HepG2 (cell line): ENCODE data around the gene SLC25A19. TPM values are rescaled to one million over a fixed set of nuclear protein-coding genes. Genes with fewer than 3 reads are reported as not detected.
A peak's percentile ranks its signal among the peaks of the same experiment; 100 is the strongest.

ENCODE experiments used
- AKAP8 ChIP-seq: sonication (generic); formaldehyde crosslinking; IDR thresholded peaks from 2 replicates; pipeline ENCODE4 v1.5.1; 2020; ENCODE audit warnings: mild to moderate bottlenecking, missing genetic modification reagents
- CCAR2 ChIP-seq: fragments of 200-400 bp; formaldehyde crosslinking; optimal IDR thresholded peaks from 2 replicates; pipeline ENCODE3; 2018; ENCODE audit warnings: low read depth, mild to moderate bottlenecking, low read length, moderate library complexity
- HDAC2 ChIP-seq: sonication (generic); formaldehyde crosslinking; IDR thresholded peaks from 2 replicates; pipeline ENCODE4 v1.4.0; 2020; ENCODE audit warnings: missing genetic modification reagents
- HIVEP1 ChIP-seq: sonication (generic); formaldehyde crosslinking; IDR thresholded peaks from 2 replicates; pipeline ENCODE4 v1.4.0; 2020; ENCODE audit warnings: mild to moderate bottlenecking, missing genetic modification reagents
- HNRNPLL ChIP-seq: fragments of 200-400 bp; formaldehyde crosslinking; IDR thresholded peaks from 2 replicates; pipeline ENCODE4 v1.6.1; 2017; ENCODE audit warnings: mild to moderate bottlenecking, low read depth, low read length; ENCODE audit not compliant: poor library complexity, severe bottlenecking
- HOXA9 ChIP-seq: sonication (generic); formaldehyde crosslinking; IDR thresholded peaks from 2 replicates; pipeline ENCODE4 v1.8.1; 2022; ENCODE audit warnings: missing genetic modification reagents, mild to moderate bottlenecking, moderate library complexity, borderline replicate concordance
- KDM5B ChIP-seq: sonication (generic); formaldehyde crosslinking; IDR thresholded peaks from 2 replicates; pipeline ENCODE4 v1.4.0; 2020; ENCODE audit warnings: missing genetic modification reagents, mild to moderate bottlenecking, borderline replicate concordance
- KLF6 ChIP-seq: IDR thresholded peaks from 2 replicates; pipeline ENCODE4 v1.8.0; 2016; ENCODE audit warnings: missing biosample characterization, missing genetic modification reagents
- NBN ChIP-seq: fragments of 450-650 bp; conservative IDR thresholded peaks from 2 replicates; pipeline ENCODE4 v1.6.1; 2017
- NFATC3 ChIP-seq: sonication (generic); formaldehyde crosslinking; IDR thresholded peaks from 2 replicates; pipeline ENCODE4 v1.5.1; 2020; ENCODE audit warnings: mild to moderate bottlenecking, missing genetic modification reagents
- NFYC ChIP-seq: IDR thresholded peaks from 2 replicates; pipeline ENCODE4 v1.6.1; 2016; ENCODE audit warnings: missing genetic modification reagents, missing compliant biosample characterization
- PCBP1 ChIP-seq: fragments of 200-400 bp; formaldehyde crosslinking; IDR thresholded peaks from 2 replicates; pipeline ENCODE4 v1.6.1; 2017; ENCODE audit warnings: mild to moderate bottlenecking, low read depth, low read length, borderline replicate concordance
- PHF5A ChIP-seq: IDR thresholded peaks from one replicate; pipeline ENCODE4 v1.6.1; 2018; ENCODE audit warnings: low read depth, missing genetic modification reagents; ENCODE audit not compliant: unreplicated experiment
- TSC22D2 ChIP-seq: sonication (generic); formaldehyde crosslinking; IDR thresholded peaks from 2 replicates; pipeline ENCODE4 v1.5.1; 2020; ENCODE audit warnings: missing genetic modification reagents, mild to moderate bottlenecking, borderline replicate concordance
- ZFY ChIP-seq: sonication (generic); formaldehyde crosslinking; IDR thresholded peaks from 2 replicates; pipeline ENCODE4 v1.4.0; 2020; ENCODE audit warnings: missing genetic modification reagents
- ZNF263 ChIP-seq: sonication (generic); formaldehyde crosslinking; IDR thresholded peaks from 2 replicates; pipeline ENCODE4 v1.4.0; 2020; ENCODE audit warnings: missing genetic modification reagents
- ZNF550 ChIP-seq: sonication (generic); formaldehyde crosslinking; IDR thresholded peaks from 2 replicates; pipeline ENCODE4 v1.4.0; 2020; ENCODE audit warnings: mild to moderate bottlenecking, missing genetic modification reagents, borderline replicate concordance
- ZNF816 ChIP-seq: sonication (generic); formaldehyde crosslinking; IDR thresholded peaks from 2 replicates; pipeline ENCODE4 v1.8.0; 2022; ENCODE audit warnings: missing genetic modification reagents, mild to moderate bottlenecking, borderline replicate concordance
- ZNF841 ChIP-seq: sonication (generic); formaldehyde crosslinking; IDR thresholded peaks from 2 replicates; pipeline ENCODE4 v1.8.1; 2023; ENCODE audit warnings: missing genetic modification reagents, borderline replicate concordance
- polyA plus RNA-seq, 8 experiments: library from polyadenylated mRNA; depleted of rRNA in 3 of 8; stranded (reverse) in 7 of 8; unstranded in 1 of 8; fragments of >200 nt; fragmentation: Illumina TruSeq in 4 of 8; extraction: Trizol in 4 of 8; gene quantifications; 2 replicates each; pipeline versions ENCODE4 v1.2.1 to v1.2.3, GENCODE V29; 2011 to 2016; ENCODE audit warnings: low read depth in 4 of 8, missing spikeins in 1 of 8, mixed read lengths in 1 of 8; ENCODE audit not compliant: insufficient read depth in 1 of 8
- total RNA-seq, 5 experiments: library from RNA; depleted of rRNA; stranded (reverse); fragments of >200 nt; fragmentation: Illumina TruSeq; extraction: Trizol; gene quantifications; 2 replicates each; pipeline ENCODE4 v1.2.3, GENCODE V29; 2016; ENCODE audit warnings: low read depth in 1 of 5
- TF ChIP-seq, protein P1 (sequence below): sonication (generic); formaldehyde crosslinking; IDR thresholded peaks from 2 replicates; pipeline ENCODE4 v1.5.0; 2020; ENCODE audit warnings: missing genetic modification reagents
- TF ChIP-seq, protein P2 (sequence below): sonication (generic); formaldehyde crosslinking; IDR thresholded peaks from 2 replicates; pipeline ENCODE4 v1.8.1; 2023; ENCODE audit warnings: mild to moderate bottlenecking, moderate library complexity, missing genetic modification reagents
- TF ChIP-seq, protein P3 (sequence below): sonication (generic); formaldehyde crosslinking; IDR thresholded peaks from 2 replicates; pipeline ENCODE4 v1.5.0; 2020; ENCODE audit warnings: mild to moderate bottlenecking, missing genetic modification reagents, moderate library complexity
- TF ChIP-seq, protein P4 (sequence below): sonication (generic); formaldehyde crosslinking; IDR thresholded peaks from 2 replicates; pipeline ENCODE4 v1.5.0; 2020; ENCODE audit warnings: missing genetic modification reagents
- TF ChIP-seq, protein P5 (sequence below): IDR thresholded peaks from 2 replicates; pipeline ENCODE4 v1.6.1; 2016; ENCODE audit warnings: low read depth, borderline replicate concordance

The SLC25A19 gene
- total and polyA plus RNA-seq, 2 of the 13 experiments (the other 11 are each of a cell fraction or from before 2014, with no cell fraction given) = 24.4 to 41.4 TPM

DNA sequence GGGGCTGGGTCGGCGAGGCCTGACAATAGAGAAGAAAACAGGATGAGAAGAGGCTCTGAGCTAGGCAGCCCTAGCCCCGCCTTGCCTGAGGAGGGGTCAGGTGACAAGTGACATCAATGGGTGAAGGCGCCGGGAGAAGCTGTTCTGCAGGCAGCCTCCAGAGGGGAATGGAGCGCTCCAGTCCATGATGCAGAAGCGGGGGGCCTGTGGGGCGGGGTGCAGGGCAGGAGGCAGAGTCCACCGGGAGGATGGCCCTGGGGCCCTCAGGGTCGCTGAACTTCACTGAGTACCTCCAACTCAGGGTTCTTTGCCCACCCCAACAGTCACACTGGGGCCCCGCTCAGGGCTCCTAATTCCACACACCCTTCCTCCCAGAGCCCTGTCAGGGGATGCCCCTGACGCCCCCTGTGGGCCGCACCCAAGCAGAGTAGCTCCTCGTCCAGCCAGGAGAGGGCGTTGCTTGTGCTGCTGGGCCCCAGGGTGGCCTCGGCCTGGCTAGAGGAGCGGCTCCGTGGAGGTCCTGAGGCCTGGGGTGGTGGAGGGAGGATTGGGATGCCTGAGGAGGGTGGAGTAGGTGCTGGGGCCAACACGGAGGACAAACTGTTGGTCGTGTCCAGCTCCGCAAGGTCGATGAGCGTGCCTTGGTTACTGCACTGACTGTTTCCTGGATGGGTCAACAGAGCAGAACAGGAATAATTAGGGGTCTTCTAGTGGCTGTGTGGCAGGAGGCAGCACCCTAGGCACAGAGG, 48.7 kb downstream of the SLC25A19 start (continued):
- TF ChIP-seq, protein P1, sequence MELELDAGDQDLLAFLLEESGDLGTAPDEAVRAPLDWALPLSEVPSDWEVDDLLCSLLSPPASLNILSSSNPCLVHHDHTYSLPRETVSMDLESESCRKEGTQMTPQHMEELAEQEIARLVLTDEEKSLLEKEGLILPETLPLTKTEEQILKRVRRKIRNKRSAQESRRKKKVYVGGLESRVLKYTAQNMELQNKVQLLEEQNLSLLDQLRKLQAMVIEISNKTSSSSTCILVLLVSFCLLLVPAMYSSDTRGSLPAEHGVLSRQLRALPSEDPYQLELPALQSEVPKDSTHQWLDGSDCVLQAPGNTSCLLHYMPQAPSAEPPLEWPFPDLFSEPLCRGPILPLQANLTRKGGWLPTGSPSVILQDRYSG (CRISPR knock-in tag) = no peak
- TF ChIP-seq CCAR2 (no peak), ZNF550 (CRISPR knock-in tag) (no peak), NFYC (no peak), HNRNPLL (peak; percentile 42), ZNF816 (no peak), AKAP8 (no peak), HIVEP1 (CRISPR knock-in tag) (peak; percentile 66; the same call in 1 of the 2 replicates), ZNF263 (no peak), HDAC2 (CRISPR knock-in tag) (peak; percentile 18; the same call in 1 of the 2 replicates), PHF5A (CRISPR knock-in tag) (no peak), NFATC3 (no peak), ZNF841 (CRISPR knock-in tag) (no peak), KDM5B (0 out of 2 replicates have a peak, but pooled peaks have one; percentile 58), TSC22D2 (peak; percentile 22; the same call in 1 of the 2 replicates), PCBP1 (peak; percentile 89; the same call in 1 of the 2 replicates), ZFY (CRISPR knock-in tag) (peak; percentile 26; the same call in 1 of the 2 replicates), NBN (no peak), HOXA9 (CRISPR knock-in tag) (no peak), KLF6 (CRISPR knock-in tag) (no peak)
- TF ChIP-seq, protein P2, sequence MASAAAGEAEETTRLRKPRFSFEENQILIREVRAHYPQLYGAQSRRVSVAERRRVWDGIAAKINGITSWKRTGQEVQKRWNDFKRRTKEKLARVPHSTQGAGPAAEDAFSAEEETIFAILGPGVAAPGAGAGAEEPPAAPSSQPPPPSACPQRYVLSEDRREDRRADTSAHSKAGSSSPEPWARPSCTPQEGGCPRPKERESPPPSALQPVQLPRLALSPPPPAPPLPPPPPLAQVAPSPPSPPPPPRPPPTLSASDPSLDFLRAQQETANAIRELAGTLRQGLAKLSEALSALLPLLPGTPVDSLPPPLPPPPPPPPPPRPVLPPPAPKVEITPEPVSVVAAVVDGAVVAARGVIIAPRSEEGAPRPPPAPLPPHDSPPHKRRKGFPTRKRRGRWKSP (CRISPR knock-in tag) = no peak
- TF ChIP-seq, protein P3, sequence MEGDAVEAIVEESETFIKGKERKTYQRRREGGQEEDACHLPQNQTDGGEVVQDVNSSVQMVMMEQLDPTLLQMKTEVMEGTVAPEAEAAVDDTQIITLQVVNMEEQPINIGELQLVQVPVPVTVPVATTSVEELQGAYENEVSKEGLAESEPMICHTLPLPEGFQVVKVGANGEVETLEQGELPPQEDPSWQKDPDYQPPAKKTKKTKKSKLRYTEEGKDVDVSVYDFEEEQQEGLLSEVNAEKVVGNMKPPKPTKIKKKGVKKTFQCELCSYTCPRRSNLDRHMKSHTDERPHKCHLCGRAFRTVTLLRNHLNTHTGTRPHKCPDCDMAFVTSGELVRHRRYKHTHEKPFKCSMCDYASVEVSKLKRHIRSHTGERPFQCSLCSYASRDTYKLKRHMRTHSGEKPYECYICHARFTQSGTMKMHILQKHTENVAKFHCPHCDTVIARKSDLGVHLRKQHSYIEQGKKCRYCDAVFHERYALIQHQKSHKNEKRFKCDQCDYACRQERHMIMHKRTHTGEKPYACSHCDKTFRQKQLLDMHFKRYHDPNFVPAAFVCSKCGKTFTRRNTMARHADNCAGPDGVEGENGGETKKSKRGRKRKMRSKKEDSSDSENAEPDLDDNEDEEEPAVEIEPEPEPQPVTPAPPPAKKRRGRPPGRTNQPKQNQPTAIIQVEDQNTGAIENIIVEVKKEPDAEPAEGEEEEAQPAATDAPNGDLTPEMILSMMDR = peak; percentile 81
- TF ChIP-seq, protein P4, sequence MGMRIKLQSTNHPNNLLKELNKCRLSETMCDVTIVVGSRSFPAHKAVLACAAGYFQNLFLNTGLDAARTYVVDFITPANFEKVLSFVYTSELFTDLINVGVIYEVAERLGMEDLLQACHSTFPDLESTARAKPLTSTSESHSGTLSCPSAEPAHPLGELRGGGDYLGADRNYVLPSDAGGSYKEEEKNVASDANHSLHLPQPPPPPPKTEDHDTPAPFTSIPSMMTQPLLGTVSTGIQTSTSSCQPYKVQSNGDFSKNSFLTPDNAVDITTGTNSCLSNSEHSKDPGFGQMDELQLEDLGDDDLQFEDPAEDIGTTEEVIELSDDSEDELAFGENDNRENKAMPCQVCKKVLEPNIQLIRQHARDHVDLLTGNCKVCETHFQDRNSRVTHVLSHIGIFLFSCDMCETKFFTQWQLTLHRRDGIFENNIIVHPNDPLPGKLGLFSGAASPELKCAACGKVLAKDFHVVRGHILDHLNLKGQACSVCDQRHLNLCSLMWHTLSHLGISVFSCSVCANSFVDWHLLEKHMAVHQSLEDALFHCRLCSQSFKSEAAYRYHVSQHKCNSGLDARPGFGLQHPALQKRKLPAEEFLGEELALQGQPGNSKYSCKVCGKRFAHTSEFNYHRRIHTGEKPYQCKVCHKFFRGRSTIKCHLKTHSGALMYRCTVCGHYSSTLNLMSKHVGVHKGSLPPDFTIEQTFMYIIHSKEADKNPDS (CRISPR knock-in tag) = 0 out of 2 replicates have a peak, but pooled peaks have one; percentile 29
- TF ChIP-seq, protein P5, sequence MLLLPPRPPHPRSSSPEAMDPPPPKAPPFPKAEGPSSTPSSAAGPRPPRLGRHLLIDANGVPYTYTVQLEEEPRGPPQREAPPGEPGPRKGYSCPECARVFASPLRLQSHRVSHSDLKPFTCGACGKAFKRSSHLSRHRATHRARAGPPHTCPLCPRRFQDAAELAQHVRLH (CRISPR knock-in tag) = peak; percentile 39; the same call in 1 of the 2 replicates
